Caco-2 (cell line): Measurements from ENCODE around the gene TEX9. TPM values are rescaled to one million over a fixed set of nuclear protein-coding genes. Genes with fewer than 3 reads are reported as not detected.

Experiments used
- BruUV-seq: library from RNA; stranded (reverse); fragments of 400-500 nt; replicated peaks from 2 replicates; lab custom pipeline; 2021; lab: Mats Ljungman, UMichigan
- CTCF ChIA-PET: fragments of 300-600 bp; sonication (Branson Sonifier 250); formaldehyde crosslinking; loops from one replicate; lab custom pipeline; 2022; ENCODE audit warnings: antibody characterized with exemption; lab: Charles Lee
- POLR2A ChIA-PET: fragments of 300-600 bp; sonication (Branson Sonifier 250); formaldehyde crosslinking; loops from one replicate; lab custom pipeline; 2022; ENCODE audit warnings: antibody characterized with exemption; lab: Charles Lee
- DNase-seq, 2 experiments: peaks; one replicate each; pipeline versions ENCODE4 v3.0.0 to v3.0.0-alpha.2; 2020 to 2022
- H3K27me3 ChIP-seq: replicated peaks from 2 replicates; pipeline ENCODE4 v1.6.0; 2011; ENCODE audit warnings: low read length; ENCODE audit not compliant: control insufficient read depth, insufficient read depth
- H3K36me3 ChIP-seq: 2 replicates; pipeline ENCODE4 v1.5.1; 2011; ENCODE audit warnings: low read length; ENCODE audit not compliant: control insufficient read depth, insufficient read depth
- H3K4me1 ChIP-seq: fragments of 250-450 bp; sonication (Bioruptor Pico); 2 replicates; pipeline ENCODE4 v1.5.1; 2020; ENCODE audit warnings: mild to moderate bottlenecking
- H3K4me3 ChIP-seq: 2 replicates; pipeline ENCODE4 v1.5.1; 2011; ENCODE audit warnings: low read depth, mild to moderate bottlenecking, control low read depth, low read length
- H3K9me3 ChIP-seq: fragments of 250-450 bp; sonication (Bioruptor Pico); 2 replicates; pipeline ENCODE4 v1.5.1; 2020; ENCODE audit warnings: mild to moderate bottlenecking, moderate library complexity
- H3K27ac Mint-ChIP-seq: one replicate; pipeline ENCODE4 v1.8.0; 2022; ENCODE audit warnings: mixed read lengths; ENCODE audit not compliant: unreplicated experiment
- H3K27me3 Mint-ChIP-seq: one replicate; pipeline ENCODE4 v1.8.0; 2022; ENCODE audit warnings: mixed read lengths; ENCODE audit not compliant: insufficient read depth, unreplicated experiment
- H3K36me3 Mint-ChIP-seq: one replicate; pipeline ENCODE4 v1.8.0; 2022; ENCODE audit warnings: mild to moderate bottlenecking, mixed read lengths; ENCODE audit not compliant: insufficient read depth, unreplicated experiment
- H3K4me1 Mint-ChIP-seq: one replicate; pipeline ENCODE4 v1.8.0; 2022; ENCODE audit warnings: low read depth, mixed read lengths; ENCODE audit not compliant: unreplicated experiment
- H3K4me3 Mint-ChIP-seq: one replicate; pipeline ENCODE4 v1.8.0; 2022; ENCODE audit warnings: mild to moderate bottlenecking, moderate library complexity, mixed read lengths; ENCODE audit not compliant: unreplicated experiment
- H3K9me3 Mint-ChIP-seq: one replicate; pipeline ENCODE4 v1.8.0; 2022; ENCODE audit warnings: mixed read lengths; ENCODE audit not compliant: unreplicated experiment
- intact Hi-C: fragments of 100-400 bp; cut with micrococcal nuclease; formaldehyde crosslinking; loops from one replicate; pipeline ENCODE4 v1.10.0; 2022; ENCODE audit not compliant: unreplicated experiment
- total RNA-seq: library from RNA; stranded (reverse); gene quantifications from 2 replicates; pipeline ENCODE4 v1.2.3, GENCODE V29; 2022
- TF ChIP-seq, protein P1 (sequence below), 2 experiments: fragments of 200-600 bp in 1 of 2; IDR thresholded peaks; 1 replicate in 1 of 2; 2 replicates in 1 of 2; pipeline versions ENCODE4 v1.5.1 to v1.8.0; 2011 to 2022; ENCODE audit warnings: antibody characterized with exemption in 1 of 2, control low read depth in 1 of 2, inconsistent platforms in 1 of 2, low read depth in 1 of 2, low read length in 1 of 2, mild to moderate bottlenecking in 1 of 2, moderate library complexity in 1 of 2; ENCODE audit not compliant: insufficient read depth in 1 of 2, severe bottlenecking in 1 of 2, unreplicated experiment in 1 of 2

Gene TEX9
- total RNA-seq, 1 experiment from 2014 or later: 1.9 TPM

DNA sequence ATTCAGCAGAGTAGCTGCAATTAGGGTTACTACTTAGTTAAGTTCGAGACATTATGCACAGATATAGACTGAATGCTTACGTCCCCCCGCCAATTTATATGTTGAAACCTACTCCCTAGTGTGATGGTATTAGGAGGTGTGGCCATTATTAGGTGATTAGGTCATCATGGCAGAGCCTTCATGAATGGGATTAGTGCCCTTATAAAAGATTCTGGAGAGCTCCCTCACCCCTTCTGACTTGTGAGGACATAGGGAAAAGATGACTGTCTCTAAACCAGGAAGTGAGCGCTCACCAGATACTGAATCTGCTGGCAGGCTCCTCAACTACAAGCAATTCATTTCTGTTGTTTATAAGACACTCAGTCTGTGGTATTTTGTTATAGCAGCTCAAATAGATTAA, 25.6 kb upstream of the TEX9 start:
- Histone ChIP-seq H3K27me3 (no peaks in the 10 kb centered on the region), H3K4me3 (no peak overlapping the region), H3K36me3 (no peaks in the 10 kb centered on the region), H3K4me1 (no peaks in the 10 kb centered on the region), H3K9me3 (no peaks in the 10 kb centered on the region)
- intact Hi-C loops: no loop called here
- Mint-ChIP-seq H3K9me3 (no peaks in the 10 kb centered on the region), H3K36me3 (no peaks in the 10 kb centered on the region), H3K27ac (no peak overlapping the region), H3K27me3 (peaks cover 4% of the 10 kb centered on the region), H3K4me3 (no peak overlapping the region), H3K4me1 (no peaks in the 10 kb centered on the region)
- CTCF ChIA-PET: no interaction called here
- BruUV-seq: no TSS peak
- no peak for DNase-seq
- POLR2A ChIA-PET: no interaction called here
- TF ChIP-seq, protein P1, sequence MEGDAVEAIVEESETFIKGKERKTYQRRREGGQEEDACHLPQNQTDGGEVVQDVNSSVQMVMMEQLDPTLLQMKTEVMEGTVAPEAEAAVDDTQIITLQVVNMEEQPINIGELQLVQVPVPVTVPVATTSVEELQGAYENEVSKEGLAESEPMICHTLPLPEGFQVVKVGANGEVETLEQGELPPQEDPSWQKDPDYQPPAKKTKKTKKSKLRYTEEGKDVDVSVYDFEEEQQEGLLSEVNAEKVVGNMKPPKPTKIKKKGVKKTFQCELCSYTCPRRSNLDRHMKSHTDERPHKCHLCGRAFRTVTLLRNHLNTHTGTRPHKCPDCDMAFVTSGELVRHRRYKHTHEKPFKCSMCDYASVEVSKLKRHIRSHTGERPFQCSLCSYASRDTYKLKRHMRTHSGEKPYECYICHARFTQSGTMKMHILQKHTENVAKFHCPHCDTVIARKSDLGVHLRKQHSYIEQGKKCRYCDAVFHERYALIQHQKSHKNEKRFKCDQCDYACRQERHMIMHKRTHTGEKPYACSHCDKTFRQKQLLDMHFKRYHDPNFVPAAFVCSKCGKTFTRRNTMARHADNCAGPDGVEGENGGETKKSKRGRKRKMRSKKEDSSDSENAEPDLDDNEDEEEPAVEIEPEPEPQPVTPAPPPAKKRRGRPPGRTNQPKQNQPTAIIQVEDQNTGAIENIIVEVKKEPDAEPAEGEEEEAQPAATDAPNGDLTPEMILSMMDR (IDR thresholded peaks at IDR 0.05; ENCODE audit: insufficient read depth in 1 of 2, low read depth in 1 of 2, low read length in 1 of 2, severe bottlenecking in 1 of 2, unreplicated experiment in 1 of 2): no peak

DNA sequence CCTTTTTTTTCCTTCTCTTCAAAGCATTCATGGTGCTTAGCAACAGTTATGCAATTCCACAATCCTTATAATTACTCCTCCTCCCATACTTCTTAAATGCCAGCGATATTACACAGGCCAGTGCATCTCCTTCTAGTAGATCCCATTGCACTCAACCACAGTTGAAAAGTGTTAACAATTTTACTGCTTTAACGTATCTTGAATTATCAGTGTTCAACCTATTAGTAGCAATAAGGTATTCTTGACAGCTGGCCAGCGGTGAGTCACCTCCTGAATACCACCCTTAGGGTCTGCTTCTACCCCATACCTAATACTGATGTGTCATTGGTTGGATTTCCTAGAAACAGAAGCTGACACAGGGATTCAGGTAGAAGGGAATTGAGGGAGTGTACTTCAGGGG, 24.0 kb upstream of the TEX9 start:
- TF ChIP-seq, protein P1 (IDR thresholded peaks at IDR 0.05; ENCODE audit: insufficient read depth in 1 of 2, low read depth in 1 of 2, low read length in 1 of 2, severe bottlenecking in 1 of 2, unreplicated experiment in 1 of 2): no peak
- DNase-seq: no peak
- Mint-ChIP-seq H3K27ac (no peak overlapping the region), H3K36me3 (no peaks in the 10 kb centered on the region), H3K27me3 (peaks cover 4% of the 10 kb centered on the region), H3K4me1 (no peaks in the 10 kb centered on the region), H3K4me3 (no peak overlapping the region), H3K9me3 (no peaks in the 10 kb centered on the region)
- ChIA-PET CTCF (no interaction called here), POLR2A (no interaction called here)
- no peaks in the 10 kb centered on the region for H3K36me3 ChIP-seq
- H3K9me3 ChIP-seq: no peaks in the 10 kb centered on the region
- no peaks in the 10 kb centered on the region for H3K27me3 ChIP-seq
- no peak overlapping the region for H3K4me3 ChIP-seq
- H3K4me1 ChIP-seq: no peaks in the 10 kb centered on the region
- intact Hi-C loops: no loop called here
- BruUV-seq: no TSS peak

DNA sequence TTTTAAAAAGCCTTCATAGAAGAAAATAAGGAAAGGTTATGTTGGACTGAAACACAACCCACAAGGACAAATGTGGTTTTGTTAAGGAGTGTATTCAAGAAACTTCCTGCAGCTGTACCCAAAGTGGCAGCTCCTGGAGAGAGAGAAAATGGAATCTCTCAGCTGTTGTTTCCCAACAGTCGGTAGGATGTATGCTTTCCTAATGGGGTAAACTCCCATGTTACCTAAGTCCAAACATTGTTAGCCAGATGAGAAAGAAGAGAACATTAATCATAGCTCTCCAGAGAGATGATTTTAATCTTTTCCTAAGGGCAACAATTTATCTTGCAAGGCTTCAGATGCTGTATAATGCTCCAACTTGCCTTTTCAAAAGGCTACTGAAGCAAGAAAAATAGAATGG, 22.6 kb upstream of the TEX9 start:
- Histone ChIP-seq H3K4me1 (no peaks in the 10 kb centered on the region), H3K36me3 (no peaks in the 10 kb centered on the region), H3K4me3 (no peak overlapping the region), H3K27me3 (no peaks in the 10 kb centered on the region), H3K9me3 (no peaks in the 10 kb centered on the region)
- no peak overlapping the region for H3K4me3 Mint-ChIP-seq
- intact Hi-C loops: no loop called here
- H3K27ac Mint-ChIP-seq: no peak overlapping the region
- no peaks in the 10 kb centered on the region for H3K4me1 Mint-ChIP-seq
- H3K9me3 Mint-ChIP-seq: no peaks in the 10 kb centered on the region
- DNase-seq: no peak
- H3K27me3 Mint-ChIP-seq: peaks cover 6% of the 10 kb centered on the region
- CTCF ChIA-PET: no interaction called here
- TF ChIP-seq, protein P1 (IDR thresholded peaks at IDR 0.05; ENCODE audit: insufficient read depth in 1 of 2, low read depth in 1 of 2, low read length in 1 of 2, severe bottlenecking in 1 of 2, unreplicated experiment in 1 of 2): no peak
- POLR2A ChIA-PET: no interaction called here
- BruUV-seq: no TSS peak
- H3K36me3 Mint-ChIP-seq: no peaks in the 10 kb centered on the region
